GM21515 (cell line): Measurements from ENCODE around the gene KLHL15.

Experiments
- ATAC-seq: cut with Tn5 transposase; IDR thresholded peaks from one replicate; pipeline ENCODE4 v1.9.1; 2021; ENCODE audit not compliant: unreplicated experiment

The KLHL15 gene

GRCh38 chrX:23953908-23954269 lies 73.1 kb downstream of the KLHL15 start:
- ATAC-seq: no peak

- ATAC-seq: peak; percentile 96
Measured at GRCh38 chrX:23952984-23953907, 73.7 kb downstream of the KLHL15 start.

GRCh38 chrX:23952391-23952790 lies 74.6 kb downstream of the KLHL15 start:
- ATAC-seq: no peak

GRCh38 chrX:23945206-23945605 lies 81.8 kb downstream of the KLHL15 start:
- no peak for ATAC-seq

- ATAC-seq: no peak
Measured at GRCh38 chrX:23944234-23944633, 82.8 kb downstream of the KLHL15 start.

GRCh38 chrX:23939203-23939602 lies 87.8 kb downstream of the KLHL15 start:
- ATAC-seq: no peak

- no peak for ATAC-seq
Measured at GRCh38 chrX:23938690-23939089, 88.3 kb downstream of the KLHL15 start.

GRCh38 chrX:23937100-23937499 lies 89.9 kb downstream of the KLHL15 start:
- ATAC-seq: no peak

GRCh38 chrX:23936180-23936579 lies 90.8 kb downstream of the KLHL15 start:
- ATAC-seq: no peak

GRCh38 chrX:23935106-23935505 lies 91.9 kb downstream of the KLHL15 start:
- ATAC-seq: no peak
